ENCODE data around the gene CERS2. TPM values are rescaled to one million over a fixed set of nuclear protein-coding genes. Genes with fewer than 3 reads are reported as not detected.
A peak's percentile ranks its signal among the peaks of the same experiment; 100 is the strongest.

The CERS2 gene
- total RNA-seq, 2 experiments from 2014 or later = 64.7 to 92.8 TPM

DNA sequence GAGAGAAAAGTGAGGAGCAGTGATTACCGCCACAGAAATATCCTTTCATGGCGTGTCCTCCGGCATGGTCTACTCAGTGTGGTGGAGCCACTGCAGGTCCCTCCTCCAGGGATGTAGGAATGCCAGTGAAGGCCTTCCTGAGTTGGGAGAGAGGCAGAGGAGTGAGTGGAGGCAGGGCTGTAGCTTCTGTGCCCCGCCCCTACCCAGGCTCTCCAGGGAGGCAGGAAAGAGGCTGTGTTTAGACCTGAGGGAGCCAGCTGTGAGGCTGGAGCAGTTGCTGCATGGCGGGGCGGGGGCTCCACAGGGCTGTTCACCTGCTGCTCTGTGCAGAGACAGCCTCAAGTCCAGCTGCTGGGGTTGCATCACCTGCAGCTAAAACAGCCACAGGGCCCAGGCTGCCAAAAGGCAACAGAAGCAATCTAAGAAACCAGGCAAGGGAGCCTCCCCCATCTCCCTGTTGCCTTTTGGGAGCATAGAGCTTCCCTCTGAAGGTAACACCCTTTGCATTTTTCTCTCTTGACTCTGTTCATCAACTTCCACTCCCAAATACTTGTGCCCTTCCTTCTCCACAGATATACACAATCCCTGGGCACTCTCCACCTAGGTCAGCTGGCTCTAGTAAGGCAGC lies 6.7 kb upstream of the CERS2 start:
- no TSS peak for BruUV-seq (replicated peaks)
- Histone ChIP-seq H3K4me1 (ENCODE audit: insufficient read depth, low read length, poor library complexity, severe bottlenecking) (peaks cover 38% of the 10 kb centered on the region), H4K20me1 (ENCODE audit: insufficient read depth, low read length) (no peaks in the 10 kb centered on the region), H3K9me3 (ENCODE audit: low read length) (no peaks in the 10 kb centered on the region), H3K27ac (ENCODE audit: low read depth, low read length, poor library complexity, severe bottlenecking) (no peak overlapping the region), H3K36me3 (ENCODE audit: insufficient read depth, low read length) (no peaks in the 10 kb centered on the region; the same call in 1 of the 2 replicates), H3K9me2 (ENCODE audit: insufficient read depth, low read length) (no peaks in the 10 kb centered on the region), H3K4me3 (ENCODE audit: low read depth, low read length, poor library complexity, severe bottlenecking) (no peak overlapping the region), H3K4me2 (ENCODE audit: low read length) (no peak overlapping the region), H3K79me2 (ENCODE audit: insufficient read depth, low read depth, low read length) (no peaks in the 10 kb centered on the region), H2AFZ (ENCODE audit: low read length) (peak overlapping the region; percentile 52; the same call in 1 of the 2 replicates)
- DNase-seq (ENCODE audit: low spot score) = peak; percentile 52
- TF ChIP-seq, protein P1, sequence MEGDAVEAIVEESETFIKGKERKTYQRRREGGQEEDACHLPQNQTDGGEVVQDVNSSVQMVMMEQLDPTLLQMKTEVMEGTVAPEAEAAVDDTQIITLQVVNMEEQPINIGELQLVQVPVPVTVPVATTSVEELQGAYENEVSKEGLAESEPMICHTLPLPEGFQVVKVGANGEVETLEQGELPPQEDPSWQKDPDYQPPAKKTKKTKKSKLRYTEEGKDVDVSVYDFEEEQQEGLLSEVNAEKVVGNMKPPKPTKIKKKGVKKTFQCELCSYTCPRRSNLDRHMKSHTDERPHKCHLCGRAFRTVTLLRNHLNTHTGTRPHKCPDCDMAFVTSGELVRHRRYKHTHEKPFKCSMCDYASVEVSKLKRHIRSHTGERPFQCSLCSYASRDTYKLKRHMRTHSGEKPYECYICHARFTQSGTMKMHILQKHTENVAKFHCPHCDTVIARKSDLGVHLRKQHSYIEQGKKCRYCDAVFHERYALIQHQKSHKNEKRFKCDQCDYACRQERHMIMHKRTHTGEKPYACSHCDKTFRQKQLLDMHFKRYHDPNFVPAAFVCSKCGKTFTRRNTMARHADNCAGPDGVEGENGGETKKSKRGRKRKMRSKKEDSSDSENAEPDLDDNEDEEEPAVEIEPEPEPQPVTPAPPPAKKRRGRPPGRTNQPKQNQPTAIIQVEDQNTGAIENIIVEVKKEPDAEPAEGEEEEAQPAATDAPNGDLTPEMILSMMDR (conservative IDR thresholded peaks at IDR 0.05; ENCODE audit: low read length) = no peak
- TF ChIP-seq EZH2phosphoT487 (IDR thresholded peaks at IDR 0.05; ENCODE audit: borderline replicate concordance, low read depth, low read length) = no peak
- ChIA-PET CTCF (ENCODE audit: unreplicated experiment) (interaction anchor here (1.1 kb wide), 1 partner anchor 174 kb away, joined by 3 read pairs; no protein-coding TSS in a partner anchor), POLR2A (interaction anchor here (1.3 kb wide), 1 partner anchor 79 kb away, joined by 3 read pairs; the partner anchor contains the start of gene MLLT11)
- intact Hi-C loops (cut with micrococcal nuclease; ENCODE audit: unreplicated experiment) = no loop called here

DNA sequence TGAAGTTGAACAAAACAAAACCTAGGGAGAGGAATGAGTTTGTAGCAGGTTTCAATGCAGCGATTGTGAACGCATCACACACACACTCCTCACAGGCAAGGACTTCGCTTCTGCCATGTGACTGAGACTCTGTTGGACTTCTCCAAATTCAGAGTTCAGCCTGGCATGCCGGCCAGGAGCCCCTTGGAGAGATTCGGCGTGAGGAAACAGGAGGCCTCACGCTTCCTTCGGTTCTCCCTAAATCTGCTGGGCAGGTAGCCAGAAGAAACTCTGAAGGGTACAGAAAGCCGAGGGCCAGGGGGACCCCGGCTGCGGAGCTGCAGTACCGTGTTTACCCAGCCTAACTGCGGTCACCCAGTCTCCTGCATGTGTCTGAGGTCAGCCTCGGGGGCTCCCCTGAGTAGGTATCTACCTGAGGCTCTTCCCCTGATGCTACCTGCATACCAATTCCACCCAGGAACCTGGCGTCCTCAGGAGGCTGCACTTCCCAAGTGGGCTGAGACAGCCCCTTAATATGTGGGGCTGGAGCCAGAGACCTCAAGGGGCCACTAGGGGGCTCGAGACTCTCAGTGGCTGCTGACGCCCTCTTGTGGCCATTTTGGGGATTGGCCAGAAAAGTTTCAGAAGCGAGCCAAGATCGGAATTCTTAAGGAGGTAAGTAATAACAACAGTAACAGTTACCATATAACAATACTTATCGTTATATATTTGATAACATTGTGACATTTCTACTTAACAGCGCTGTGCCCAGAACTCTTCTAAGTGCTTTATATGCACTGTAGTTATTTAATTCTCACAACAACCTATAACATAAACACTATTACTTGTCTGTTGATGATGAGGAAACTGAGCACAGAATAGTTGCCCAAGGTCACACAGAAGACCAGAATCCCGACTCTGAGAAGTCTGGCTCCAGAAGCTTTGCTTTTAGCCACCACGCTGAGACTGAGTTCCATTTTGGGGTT lies 4.7 kb upstream of the CERS2 start:
- intact Hi-C loops (cut with micrococcal nuclease; ENCODE audit: unreplicated experiment) = loop anchor here (1.0 to 10.0 kb wide), 4 partner anchors 15 to 515 kb away; partner anchors contain the start of genes ENSA and MINDY1
- CTCF ChIA-PET (ENCODE audit: unreplicated experiment) = no interaction called here
- POLR2A ChIA-PET = interaction anchor here (0.5 to 1.2 kb wide), 5 partner anchors 11 to 284 kb away, joined by 3 to 5 read pairs (median 3); no protein-coding TSS in a partner anchor
- Histone ChIP-seq H3K4me1 (ENCODE audit: insufficient read depth, low read length, poor library complexity, severe bottlenecking) (peaks cover 44% of the 10 kb centered on the region), H3K4me3 (ENCODE audit: low read depth, low read length, poor library complexity, severe bottlenecking) (no peak overlapping the region), H3K79me2 (ENCODE audit: insufficient read depth, low read depth, low read length) (no peaks in the 10 kb centered on the region), H3K4me2 (ENCODE audit: low read length) (peak overlapping the region; percentile 31), H2AFZ (ENCODE audit: low read length) (peak overlapping the region; percentile 59), H4K20me1 (ENCODE audit: insufficient read depth, low read length) (no peaks in the 10 kb centered on the region), H3K27ac (ENCODE audit: low read depth, low read length, poor library complexity, severe bottlenecking) (no peak overlapping the region), H3K9me2 (ENCODE audit: insufficient read depth, low read length) (no peaks in the 10 kb centered on the region), H3K36me3 (ENCODE audit: insufficient read depth, low read length) (no peaks in the 10 kb centered on the region; the same call in 1 of the 2 replicates), H3K9me3 (ENCODE audit: low read length) (no peaks in the 10 kb centered on the region)
- no peak for TF ChIP-seq EZH2phosphoT487 (IDR thresholded peaks at IDR 0.05; ENCODE audit: borderline replicate concordance, low read depth, low read length)
- TF ChIP-seq, protein P1 (conservative IDR thresholded peaks at IDR 0.05; ENCODE audit: low read length) = peak; percentile 100
- DNase-seq (ENCODE audit: low spot score) = peak; percentile 92
- no TSS peak for BruUV-seq (replicated peaks)
